K562 (cell line): Measurements from ENCODE around the gene CCDC124. TPM values are rescaled to one million over a fixed set of nuclear protein-coding genes. Genes with fewer than 3 reads are reported as not detected.
A peak's percentile ranks its signal among the peaks of the same experiment; 100 is the strongest.

Experiments used
- ATAC-seq: fragments of 200-7000 bp; cut with Tn5 transposase; 3 replicates; pipeline ENCODE4 v1.9.1; 2020; ENCODE audit warnings: moderate library complexity
- BruUV-seq: library from RNA; stranded (reverse); fragments of 400-500 nt; replicated peaks from 2 replicates; lab custom pipeline; 2021; lab: Mats Ljungman, UMichigan
- CTCF ChIA-PET: fragments of 300-600 bp; formaldehyde crosslinking; extraction: SDS; loops from one replicate; lab custom pipeline; 2021; ENCODE audit warnings: low intra/inter-chr PET ratio; lab: Yijun Ruan, JAX
- POLR2A ChIA-PET: fragments of 300-600, 350-650 bp; sonication (Branson Sonifier 250); formaldehyde crosslinking; extraction: SDS; loops from one replicate; lab custom pipeline; 2021; ENCODE audit warnings: antibody characterized with exemption, inconsistent platforms; lab: Yijun Ruan, JAX
- DNase-seq, 4 experiments: peaks; one replicate each; pipeline versions ENCODE4 v3.0.0 to v3.0.0-alpha.2; 2011 to 2018; ENCODE audit warnings: low spot score in 3 of 4, mixed read lengths in 3 of 4; ENCODE audit errors: extremely low read depth in 1 of 4
- FAIRE-seq: peaks from 2 replicates; lab custom pipeline; 2011; peaks lifted over from hg19 to GRCh38; lab: Jason Lieb, UNC
- H2AFZ ChIP-seq: 2 replicates; pipeline ENCODE4 v1.6.0; 2011; ENCODE audit warnings: low read depth, low read length, control low read depth, inconsistent platforms
- H3K27ac ChIP-seq: fragments of 200-600 bp; 3 replicates; pipeline ENCODE4 v1.8.0; 2011; ENCODE audit warnings: low read depth, mild to moderate bottlenecking, control low read depth, inconsistent platforms, low read length, moderate library complexity, mixed read lengths; ENCODE audit errors: extremely low read depth
- H3K27me3 ChIP-seq, 2 experiments: fragments of 300-600 bp in 1 of 2; 2 replicates in 1 of 2; 3 replicates in 1 of 2; pipeline versions ENCODE4 v1.6.0 to v1.8.0; 2011; ENCODE audit warnings: inconsistent platforms in 2 of 2, low read length in 2 of 2, mild to moderate bottlenecking in 1 of 2, mixed read lengths in 1 of 2, moderate library complexity in 1 of 2; ENCODE audit not compliant: control insufficient read depth in 2 of 2, insufficient read depth in 2 of 2
- H3K36me3 ChIP-seq: fragments of 300-600 bp; 3 replicates; pipeline ENCODE4 v1.8.0; 2011; ENCODE audit warnings: mild to moderate bottlenecking, low read length, inconsistent platforms; ENCODE audit not compliant: control insufficient read depth, insufficient read depth
- H3K4me1 ChIP-seq, 2 experiments: fragments of 200-600 bp in 1 of 2; replicated peaks in 1 of 2; 2 replicates in 1 of 2; 3 replicates in 1 of 2; pipeline versions ENCODE4 v1.5.1 to v1.8.0; 2011; ENCODE audit warnings: inconsistent platforms in 2 of 2, low read length in 2 of 2, mild to moderate bottlenecking in 1 of 2, mixed read lengths in 1 of 2, moderate library complexity in 1 of 2; ENCODE audit not compliant: control insufficient read depth in 2 of 2, insufficient read depth in 2 of 2
- H3K4me2 ChIP-seq: 2 replicates; pipeline ENCODE4 v1.6.1; 2011; ENCODE audit warnings: low read length, control low read depth, inconsistent platforms, mixed read lengths; ENCODE audit not compliant: insufficient read depth
- H3K4me3 ChIP-seq: fragments of 200-600 bp; sonication (generic), shearing (Covaris generic); 2 replicates; pipeline ENCODE4 v1.5.1; 2016; ENCODE audit warnings: control low read depth, inconsistent platforms
- H3K79me2 ChIP-seq: fragments of 200-600 bp; 3 replicates; pipeline ENCODE4 v1.8.0; 2011; ENCODE audit warnings: low read length, inconsistent platforms; ENCODE audit not compliant: control insufficient read depth, insufficient read depth
- H3K9ac ChIP-seq, 2 experiments: 2 replicates each; pipeline versions ENCODE4 v1.6.0 to v1.6.1; 2011; ENCODE audit warnings: low read depth in 2 of 2, low read length in 2 of 2, control low read depth in 1 of 2, inconsistent platforms in 1 of 2, mild to moderate bottlenecking in 1 of 2, mixed read lengths in 1 of 2; ENCODE audit not compliant: insufficient read depth in 1 of 2
- H3K9me1 ChIP-seq: one replicate; pipeline ENCODE4 v1.6.0; 2011; ENCODE audit warnings: inconsistent platforms, mild to moderate bottlenecking, low read length, moderate library complexity; ENCODE audit not compliant: control insufficient read depth, insufficient read depth
- H3K9me3 ChIP-seq: replicated peaks from 2 replicates; pipeline ENCODE4 v1.5.1; 2011; ENCODE audit warnings: low read depth, low read length, inconsistent platforms; ENCODE audit not compliant: control insufficient read depth, insufficient read depth
- H4K20me1 ChIP-seq: replicated peaks from 2 replicates; pipeline ENCODE4 v1.6.1; 2011; ENCODE audit warnings: low read length, inconsistent platforms, mixed read lengths; ENCODE audit not compliant: control insufficient read depth, insufficient read depth
- ETV6 ChIP-seq, 3 experiments: fragments of 150-350 bp in 1 of 3; sonication (generic) in 1 of 3; formaldehyde crosslinking in 1 of 3; IDR thresholded peaks; 2 replicates each; pipeline versions ENCODE4 v1.6.1 to v1.8.0; 2014 to 2022; ENCODE audit warnings: borderline replicate concordance in 2 of 3, low read depth in 2 of 3, antibody characterized with exemption in 1 of 3, low read length in 1 of 3, mild to moderate bottlenecking in 1 of 3, missing genetic modification reagents in 1 of 3
- HDAC2 ChIP-seq: fragments of 450-650 bp; IDR thresholded peaks from 2 replicates; pipeline ENCODE4 v1.6.1; 2016; ENCODE audit warnings: mild to moderate bottlenecking
- IRF2 ChIP-seq: sonication (generic); formaldehyde crosslinking; IDR thresholded peaks from 2 replicates; pipeline ENCODE4 v1.8.1; 2022; ENCODE audit warnings: mild to moderate bottlenecking, missing genetic modification reagents
- KAT8 ChIP-seq: fragments of 450-650 bp; IDR thresholded peaks from 2 replicates; pipeline ENCODE4 v1.6.1; 2016; ENCODE audit warnings: low read depth, mild to moderate bottlenecking
- MAX ChIP-seq: sonication (generic); formaldehyde crosslinking; IDR thresholded peaks from 2 replicates; pipeline ENCODE4 v1.9.0; 2022; ENCODE audit warnings: mild to moderate bottlenecking, missing genetic modification reagents
- PCBP2 ChIP-seq: fragments of 200-400 bp; formaldehyde crosslinking; IDR thresholded peaks from 2 replicates; pipeline ENCODE4 v1.6.1; 2018; ENCODE audit warnings: low read length, low read depth, mild to moderate bottlenecking, moderate library complexity; ENCODE audit not compliant: poor library complexity, severe bottlenecking
- ZNF507 ChIP-seq: conservative IDR thresholded peaks from 2 replicates; pipeline ENCODE4 v1.6.1; 2017; ENCODE audit warnings: missing genetic modification characterization, missing compliant biosample characterization
- ZNF695 ChIP-seq: fragments of 450-650 bp; formaldehyde crosslinking; IDR thresholded peaks from 2 replicates; pipeline ENCODE4 v1.4.0; 2020; ENCODE audit warnings: mild to moderate bottlenecking, moderate library complexity
- WGBS: fragments of 100-300 bp; shearing (Covaris generic); methylation state at CpG from one replicate; pipeline ENCODE4 v1.1.6; 2016; ENCODE audit warnings: low coverage, mixed read lengths; ENCODE audit not compliant: insufficient coverage; ENCODE audit errors: missing lambda C conversion rate; 5-methylcytosine and 5-hydroxymethylcytosine counted together
- in situ Hi-C: fragments of 300-500 bp; cut with MboI; formaldehyde crosslinking; loops from 4 replicates; pipeline ENCODE4 v1.15.0; 2018; ENCODE audit warnings: inconsistent platforms, mixed read lengths
- intact Hi-C: fragments of 100-400 bp; cut with micrococcal nuclease; formaldehyde crosslinking; loops from 2 replicates; pipeline ENCODE4 v1.14.2; 2022
- polyA plus RNA-seq, 8 experiments: library from polyadenylated mRNA; depleted of rRNA in 4 of 8; stranded (reverse) in 5 of 8; unstranded in 3 of 8; fragments of >200 nt; fragmentation: Nextera tagmentation in 2 of 8; fragmentation: Illumina TruSeq in 1 of 8; extraction: Ambion mirVana in 2 of 8; extraction: Trizol in 1 of 8; gene quantifications; 2 replicates each; pipeline versions ENCODE4 v1.2.1 to v1.2.3, GENCODE V29; 2011 to 2014; ENCODE audit warnings: inconsistent platforms in 1 of 8, missing spikeins in 1 of 8
- total RNA-seq, 7 experiments: library from RNA; depleted of rRNA in 6 of 7; stranded (reverse); fragments of >200 nt in 6 of 7; fragmentation: Illumina TruSeq in 2 of 7; extraction: Trizol in 2 of 7; gene quantifications; 2 replicates each; pipeline versions ENCODE4 v1.2.1 to v1.2.3, GENCODE V29; 2011 to 2021; ENCODE audit warnings: low replicate concordance in 1 of 7
- TF ChIP-seq, protein P1 (sequence below): fragments of 450-650 bp; IDR thresholded peaks from 2 replicates; pipeline ENCODE4 v1.7.0; 2016; ENCODE audit warnings: borderline replicate concordance
- TF ChIP-seq, protein P2 (sequence below): fragments of 250-450 bp; sonication (Bioruptor Pico); IDR thresholded peaks from 2 replicates; pipeline ENCODE4 v1.4.0; 2020; ENCODE audit warnings: mild to moderate bottlenecking, moderate library complexity, borderline replicate concordance
- TF ChIP-seq, protein P3 (sequence below): sonication (generic); formaldehyde crosslinking; IDR thresholded peaks from 2 replicates; pipeline ENCODE4 v1.8.0; 2022; ENCODE audit warnings: mild to moderate bottlenecking, low read depth, missing genetic modification reagents
- TF ChIP-seq, protein P4 (sequence below): sonication (generic); formaldehyde crosslinking; IDR thresholded peaks from 2 replicates; pipeline ENCODE4 v1.5.0; 2020; ENCODE audit warnings: missing genetic modification reagents

The CCDC124 gene
- total and polyA plus RNA-seq, 9 of the 15 experiments (the other 6 are each of a cell fraction or from before 2014, with no cell fraction given) = 5.8 to 234 (median 40.1) TPM

DNA sequence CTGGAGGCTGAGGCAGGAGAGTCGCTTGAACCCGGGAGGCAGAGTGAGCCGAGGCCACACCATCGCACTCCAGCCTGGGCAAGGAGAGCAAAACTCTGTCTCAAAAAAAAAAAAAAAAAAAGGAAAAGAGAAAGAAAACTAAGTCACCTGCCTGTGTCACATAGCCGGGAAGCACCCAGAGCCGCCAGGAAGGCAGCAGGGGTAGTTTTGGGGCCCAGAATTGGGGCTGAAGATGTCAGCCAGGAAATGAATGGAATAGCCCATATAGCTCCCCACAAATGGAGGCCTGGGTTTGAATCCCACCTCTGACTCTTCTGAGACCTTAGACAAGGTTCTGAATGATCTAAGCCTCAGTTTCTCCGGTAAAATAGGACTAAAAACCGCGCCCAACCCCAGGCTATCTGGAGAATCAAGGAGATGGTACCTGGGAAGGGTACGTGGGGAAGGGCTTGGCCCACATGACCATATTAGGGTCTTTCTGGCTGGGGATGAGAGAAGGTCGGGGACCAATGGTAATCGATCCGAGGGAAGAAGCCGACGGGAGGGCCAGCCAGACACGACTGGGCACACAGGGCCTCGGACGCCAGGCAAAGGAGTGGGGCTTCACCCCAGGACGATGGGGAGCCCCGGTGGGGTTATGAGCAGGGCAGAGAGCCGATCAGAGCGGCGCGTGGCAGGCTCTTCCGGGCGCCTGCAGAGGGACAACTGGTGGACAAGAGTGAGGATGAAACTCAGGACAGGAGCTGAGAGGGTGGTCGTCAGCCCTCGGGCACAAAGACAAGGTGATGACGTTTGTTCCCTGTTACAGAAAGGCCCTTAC is 14.4 kb downstream of the CCDC124 start:
- POLR2A ChIA-PET = interaction anchor here (0.8 to 1.2 kb wide), 2 partner anchors 15 to 88 kb away, joined by 3 read pairs; partner anchors contain the start of genes CCDC124 and RPL18A
- Histone ChIP-seq H2AFZ (peak overlapping the region; percentile 75), H3K79me2 (no peaks in the 10 kb centered on the region), H3K36me3 (peaks cover 14% of the 10 kb centered on the region; the same call in 2 of the 3 replicates), H4K20me1 (no peaks in the 10 kb centered on the region), H3K4me3 (peak overlapping the region; percentile 32), H3K9me1 (no peaks in the 10 kb centered on the region), H3K9me3 (no peaks in the 10 kb centered on the region), H3K4me2 (peak overlapping the region; percentile 86), H3K9ac (peak overlapping the region; percentile 57 to 88; a peak in 3 of 4 replicates), H3K27me3 (no peaks in the 10 kb centered on the region), H3K4me1 (peaks cover 58 to 80% of the 10 kb centered on the region in 2 experiments), H3K27ac (peak overlapping the region; percentile 55; the same call in 2 of the 3 replicates)
- intact Hi-C loops (loop anchor here (2.0 to 10.0 kb wide), 2 partner anchors 50 to 208 kb away; partner anchors contain the start of gene PIK3R2), in situ Hi-C loops (loop anchor here (10.0 kb wide), 1 partner anchor 48 kb away; no protein-coding TSS in a partner anchor)
- CTCF ChIA-PET = interaction anchor here (1.6 to 2.8 kb wide), 2 partner anchors 50 to 112 kb away, joined by 5 to 26 read pairs; no protein-coding TSS in a partner anchor
- DNase-seq (no peak), FAIRE-seq (no peak), ATAC-seq (peak; percentile 16)
- no TSS peak for BruUV-seq
- 21% methylated on average over 27 of the region's 29 CpGs for WGBS
- TF ChIP-seq KAT8 (no peak), HDAC2 (no peak), ETV6 (IDR thresholded peaks at IDR 0.05; ENCODE audit: borderline replicate concordance in 1 of 2, low read depth in 2 of 2, low read length in 1 of 2) (no peak), ETV6 (CRISPR knock-in tag; IDR thresholded peaks at IDR 0.05; ENCODE audit: borderline replicate concordance) (no peak), ZNF695 (CRISPR knock-in tag) (0 out of 2 replicates have a peak, but pooled peaks have one; percentile 54), MAX (CRISPR knock-in tag) (0 out of 2 replicates have a peak, but pooled peaks have one; percentile 41), ZNF507 (tag) (no peak), IRF2 (no peak), PCBP2 (no peak)
- TF ChIP-seq, protein P1, sequence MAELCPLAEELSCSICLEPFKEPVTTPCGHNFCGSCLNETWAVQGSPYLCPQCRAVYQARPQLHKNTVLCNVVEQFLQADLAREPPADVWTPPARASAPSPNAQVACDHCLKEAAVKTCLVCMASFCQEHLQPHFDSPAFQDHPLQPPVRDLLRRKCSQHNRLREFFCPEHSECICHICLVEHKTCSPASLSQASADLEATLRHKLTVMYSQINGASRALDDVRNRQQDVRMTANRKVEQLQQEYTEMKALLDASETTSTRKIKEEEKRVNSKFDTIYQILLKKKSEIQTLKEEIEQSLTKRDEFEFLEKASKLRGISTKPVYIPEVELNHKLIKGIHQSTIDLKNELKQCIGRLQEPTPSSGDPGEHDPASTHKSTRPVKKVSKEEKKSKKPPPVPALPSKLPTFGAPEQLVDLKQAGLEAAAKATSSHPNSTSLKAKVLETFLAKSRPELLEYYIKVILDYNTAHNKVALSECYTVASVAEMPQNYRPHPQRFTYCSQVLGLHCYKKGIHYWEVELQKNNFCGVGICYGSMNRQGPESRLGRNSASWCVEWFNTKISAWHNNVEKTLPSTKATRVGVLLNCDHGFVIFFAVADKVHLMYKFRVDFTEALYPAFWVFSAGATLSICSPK = no peak
- TF ChIP-seq, protein P2, sequence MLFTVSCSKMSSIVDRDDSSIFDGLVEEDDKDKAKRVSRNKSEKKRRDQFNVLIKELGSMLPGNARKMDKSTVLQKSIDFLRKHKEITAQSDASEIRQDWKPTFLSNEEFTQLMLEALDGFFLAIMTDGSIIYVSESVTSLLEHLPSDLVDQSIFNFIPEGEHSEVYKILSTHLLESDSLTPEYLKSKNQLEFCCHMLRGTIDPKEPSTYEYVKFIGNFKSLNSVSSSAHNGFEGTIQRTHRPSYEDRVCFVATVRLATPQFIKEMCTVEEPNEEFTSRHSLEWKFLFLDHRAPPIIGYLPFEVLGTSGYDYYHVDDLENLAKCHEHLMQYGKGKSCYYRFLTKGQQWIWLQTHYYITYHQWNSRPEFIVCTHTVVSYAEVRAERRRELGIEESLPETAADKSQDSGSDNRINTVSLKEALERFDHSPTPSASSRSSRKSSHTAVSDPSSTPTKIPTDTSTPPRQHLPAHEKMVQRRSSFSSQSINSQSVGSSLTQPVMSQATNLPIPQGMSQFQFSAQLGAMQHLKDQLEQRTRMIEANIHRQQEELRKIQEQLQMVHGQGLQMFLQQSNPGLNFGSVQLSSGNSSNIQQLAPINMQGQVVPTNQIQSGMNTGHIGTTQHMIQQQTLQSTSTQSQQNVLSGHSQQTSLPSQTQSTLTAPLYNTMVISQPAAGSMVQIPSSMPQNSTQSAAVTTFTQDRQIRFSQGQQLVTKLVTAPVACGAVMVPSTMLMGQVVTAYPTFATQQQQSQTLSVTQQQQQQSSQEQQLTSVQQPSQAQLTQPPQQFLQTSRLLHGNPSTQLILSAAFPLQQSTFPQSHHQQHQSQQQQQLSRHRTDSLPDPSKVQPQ (CRISPR knock-in tag) = no peak
- TF ChIP-seq, protein P3, sequence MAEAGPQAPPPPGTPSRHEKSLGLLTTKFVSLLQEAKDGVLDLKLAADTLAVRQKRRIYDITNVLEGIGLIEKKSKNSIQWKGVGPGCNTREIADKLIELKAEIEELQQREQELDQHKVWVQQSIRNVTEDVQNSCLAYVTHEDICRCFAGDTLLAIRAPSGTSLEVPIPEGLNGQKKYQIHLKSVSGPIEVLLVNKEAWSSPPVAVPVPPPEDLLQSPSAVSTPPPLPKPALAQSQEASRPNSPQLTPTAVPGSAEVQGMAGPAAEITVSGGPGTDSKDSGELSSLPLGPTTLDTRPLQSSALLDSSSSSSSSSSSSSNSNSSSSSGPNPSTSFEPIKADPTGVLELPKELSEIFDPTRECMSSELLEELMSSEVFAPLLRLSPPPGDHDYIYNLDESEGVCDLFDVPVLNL (CRISPR knock-in tag) = no peak
- TF ChIP-seq, protein P4, sequence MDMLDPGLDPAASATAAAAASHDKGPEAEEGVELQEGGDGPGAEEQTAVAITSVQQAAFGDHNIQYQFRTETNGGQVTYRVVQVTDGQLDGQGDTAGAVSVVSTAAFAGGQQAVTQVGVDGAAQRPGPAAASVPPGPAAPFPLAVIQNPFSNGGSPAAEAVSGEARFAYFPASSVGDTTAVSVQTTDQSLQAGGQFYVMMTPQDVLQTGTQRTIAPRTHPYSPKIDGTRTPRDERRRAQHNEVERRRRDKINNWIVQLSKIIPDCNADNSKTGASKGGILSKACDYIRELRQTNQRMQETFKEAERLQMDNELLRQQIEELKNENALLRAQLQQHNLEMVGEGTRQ (CRISPR knock-in tag) = 0 out of 2 replicates have a peak, but pooled peaks have one; percentile 4
